Measurements from ENCODE around the gene KRT73.

Gene KRT73

GRCh38 chr12:52618216-52618615 is at the start of gene KRT73:
Gene KRT73, minus strand, starts transcription at chr12:52618559. Its CDS starts 35 bp downstream, at chr12:52618524.
- DNase-seq (ENCODE audit: low spot score): no peak

DNA sequence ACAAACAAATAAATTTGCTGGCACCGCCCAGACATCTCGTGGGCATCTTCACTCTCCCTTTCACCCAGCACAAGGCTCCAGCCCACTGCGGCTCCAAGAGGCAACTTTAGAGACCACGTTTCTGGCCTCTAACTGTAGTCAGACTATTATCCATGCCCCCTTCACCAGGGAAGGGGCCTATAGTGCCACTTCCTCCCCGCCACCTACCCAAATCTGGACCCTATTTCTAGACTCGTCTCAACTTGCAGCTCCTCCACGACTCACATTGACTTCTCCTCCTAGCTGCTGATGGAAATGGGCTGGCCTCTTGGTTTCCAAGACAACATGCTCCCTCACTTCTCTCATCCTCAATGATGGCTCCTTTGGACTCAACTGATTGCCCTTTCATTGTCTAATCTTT is 49.6 kb upstream of the KRT73 start:
- no peak for DNase-seq (ENCODE audit: low spot score)

DNA sequence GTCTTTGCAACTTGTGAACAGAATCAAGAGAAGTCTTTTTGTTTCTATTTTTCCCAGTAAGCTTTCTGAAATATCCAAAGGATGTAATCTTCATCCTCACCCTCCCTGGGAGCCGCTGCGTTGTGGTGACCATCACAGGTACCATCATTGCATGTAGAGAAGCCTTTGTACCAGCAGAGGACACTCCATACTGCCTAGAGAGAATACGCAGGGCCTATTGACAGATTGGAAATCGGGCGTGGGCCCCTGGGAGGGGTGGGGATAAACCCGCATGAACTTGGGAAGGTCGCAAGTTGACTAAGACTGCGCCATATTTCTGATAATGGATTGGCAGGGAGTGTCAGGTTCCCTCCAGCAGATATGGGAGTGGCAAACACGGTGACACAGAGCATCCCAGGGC is 49.1 kb upstream of the KRT73 start:
- DNase-seq (ENCODE audit: low spot score): no peak

GRCh38 chr12:52666471-52666870 is 48.1 kb upstream of the KRT73 start:
- no peak for DNase-seq (ENCODE audit: low spot score)

GRCh38 chr12:52663420-52663819 is 45.1 kb upstream of the KRT73 start:
- DNase-seq (ENCODE audit: low spot score): no peak

DNA sequence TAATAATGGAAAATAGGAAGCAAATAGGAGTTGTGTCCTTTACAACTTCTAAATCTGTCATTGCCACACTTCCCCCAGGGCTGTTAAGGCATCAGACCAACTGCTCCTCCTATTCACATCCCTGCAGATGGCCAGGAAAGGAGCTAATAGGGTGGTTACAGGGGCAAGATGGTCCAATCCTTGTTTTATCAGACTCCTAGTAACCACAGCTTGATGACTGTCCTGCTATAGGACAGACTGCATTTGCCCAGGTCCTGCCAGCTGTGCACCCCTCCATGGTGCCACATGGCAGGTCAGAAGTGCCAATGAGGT is 44.5 kb upstream of the KRT73 start:
- no peak for DNase-seq (ENCODE audit: low spot score)

GRCh38 chr12:52662093-52662917 is 43.9 kb upstream of the KRT73 start:
- no peak for DNase-seq (ENCODE audit: low spot score)

DNA sequence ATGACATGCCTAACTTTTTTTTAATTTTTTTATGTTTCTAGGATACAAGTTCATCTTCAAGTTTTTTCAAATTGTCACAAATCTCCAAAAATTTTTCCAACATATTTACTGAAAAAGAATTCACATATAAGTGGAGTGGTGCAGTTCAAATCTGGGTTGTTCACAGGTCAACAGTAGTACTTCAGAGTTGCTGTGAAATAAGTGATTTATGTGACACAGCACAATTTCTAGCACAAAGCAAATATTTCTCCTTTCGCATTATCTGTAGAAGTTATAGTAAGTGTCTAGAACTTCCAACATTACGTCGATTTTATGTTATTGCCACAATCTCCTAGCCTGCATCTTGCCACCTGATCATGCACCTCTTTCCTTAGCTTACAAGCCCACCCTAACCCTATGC is 43.3 kb upstream of the KRT73 start:
- DNase-seq (ENCODE audit: low spot score): no peak

DNA sequence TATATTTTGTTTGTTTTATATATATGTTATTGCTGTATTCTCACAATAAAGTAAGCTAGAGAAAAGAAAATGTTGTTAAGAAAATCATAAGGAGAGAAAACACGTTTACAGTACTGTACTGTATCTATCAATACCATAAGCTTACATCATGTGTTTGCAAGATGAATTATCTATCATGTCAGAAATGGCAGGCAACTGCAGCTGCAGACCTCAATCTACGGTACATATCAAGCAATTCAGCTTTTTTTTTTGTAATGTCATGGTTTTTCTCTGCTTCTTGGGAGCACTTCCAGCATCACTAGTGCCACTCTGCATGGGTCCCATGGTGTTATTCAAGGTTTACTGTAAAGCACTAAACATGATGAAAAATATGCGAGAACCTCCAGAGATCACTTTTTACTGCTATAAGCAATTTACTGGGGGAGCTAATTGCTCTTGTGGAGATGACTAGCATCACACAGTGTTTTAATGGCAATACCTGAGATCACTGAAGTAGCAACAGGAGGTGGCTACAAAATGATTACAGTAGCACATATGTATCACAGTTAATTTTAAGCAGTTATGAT is 42.7 kb upstream of the KRT73 start:
- DNase-seq (ENCODE audit: low spot score): no peak

- DNase-seq (ENCODE audit: low spot score): no peak
Measured at GRCh38 chr12:52659951-52660350, 41.6 kb upstream of the KRT73 start.

DNA sequence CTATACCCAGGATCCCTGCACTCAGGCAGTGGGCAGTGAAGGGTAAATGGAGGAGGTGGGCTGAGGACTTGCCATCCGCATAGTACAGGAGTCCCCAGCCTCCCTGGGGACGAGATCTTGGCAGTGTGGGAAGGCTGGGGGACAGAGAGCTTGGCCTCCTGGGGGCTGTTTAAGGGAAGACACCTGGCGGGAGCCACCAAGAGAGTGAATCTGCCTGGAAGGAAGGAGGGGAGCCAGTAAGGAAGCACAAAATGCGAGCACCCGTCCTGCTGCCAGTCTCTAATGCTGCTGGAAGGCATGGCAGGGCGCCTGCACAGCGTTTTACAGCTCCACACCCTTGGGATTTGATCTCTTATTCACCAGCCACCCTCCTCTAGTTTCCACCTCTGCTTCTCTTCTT is 41.0 kb upstream of the KRT73 start:
- DNase-seq (ENCODE audit: low spot score): no peak

GRCh38 chr12:52658196-52658595 is 39.8 kb upstream of the KRT73 start:
- DNase-seq (ENCODE audit: low spot score): no peak

GRCh38 chr12:52657250-52657902 is 39.0 kb upstream of the KRT73 start:
- no peak for DNase-seq (ENCODE audit: low spot score)

DNA sequence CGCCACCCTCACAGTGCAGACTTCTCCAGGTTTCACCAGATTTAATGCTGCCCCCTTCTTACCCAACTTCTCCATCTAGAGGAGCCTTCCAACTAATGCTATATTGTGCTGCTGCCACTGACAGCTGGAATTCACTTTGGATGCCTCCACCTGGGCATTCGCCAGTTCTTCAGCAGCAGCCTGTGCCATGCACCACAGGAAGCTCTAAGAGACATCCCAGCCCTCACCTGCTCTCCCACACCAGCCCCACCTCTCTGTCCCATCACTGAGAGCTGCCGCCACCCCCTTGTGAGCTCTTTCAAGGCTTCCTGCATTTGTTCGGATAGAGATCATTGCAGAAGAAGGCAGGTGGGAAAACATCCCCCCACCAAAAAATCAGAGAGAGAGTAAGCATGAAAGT is 38.3 kb upstream of the KRT73 start:
- DNase-seq (ENCODE audit: low spot score): no peak

DNA sequence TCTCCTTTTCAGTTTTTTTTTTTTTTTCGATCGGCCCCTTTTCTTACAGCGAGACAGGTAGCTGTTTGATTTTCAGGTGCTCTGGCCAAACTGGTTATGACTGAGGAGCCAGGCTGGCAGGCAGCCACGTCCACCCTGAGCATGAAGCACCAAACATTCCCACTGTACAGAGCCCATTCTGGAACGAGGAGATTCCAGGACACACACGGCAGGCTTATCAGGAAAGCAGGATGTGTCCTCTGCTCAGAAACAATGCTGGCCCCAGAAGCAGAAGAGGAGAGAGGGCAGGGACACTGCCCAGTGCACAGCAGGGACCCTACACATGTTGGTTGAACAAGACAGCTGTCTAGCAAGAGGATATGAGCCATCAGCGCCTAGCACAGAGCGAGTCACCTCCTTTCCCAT is 37.4 kb upstream of the KRT73 start:
- no peak for DNase-seq (ENCODE audit: low spot score)

GRCh38 chr12:52655251-52655650 is 36.9 kb upstream of the KRT73 start:
- DNase-seq (ENCODE audit: low spot score): no peak

DNA sequence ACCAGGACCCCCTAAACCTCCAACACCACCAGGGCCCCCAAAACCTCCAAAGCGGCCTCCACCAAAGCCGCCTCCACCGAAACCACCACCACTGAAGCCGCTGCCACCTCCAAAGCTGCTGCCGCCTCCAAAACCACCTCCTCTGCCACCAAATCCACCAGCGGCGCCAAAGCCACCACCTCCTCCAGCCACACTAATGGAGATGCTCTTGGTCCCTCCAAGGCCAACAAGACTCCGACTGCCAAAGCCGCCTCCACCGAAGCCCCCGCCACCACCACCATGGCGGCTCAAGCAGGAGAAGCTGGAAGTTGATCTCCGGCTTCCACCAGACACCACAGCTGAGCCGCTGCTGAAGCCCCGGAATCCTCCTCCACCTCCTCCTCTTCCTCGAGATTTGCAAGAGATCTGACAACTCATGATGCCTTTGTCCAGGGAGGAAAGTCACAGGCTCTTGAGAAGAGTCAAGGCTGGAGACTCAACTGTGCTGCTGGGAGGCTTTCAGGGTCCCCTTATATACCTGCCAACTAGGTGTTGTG is 33.4 kb upstream of the KRT73 start, which contains the start of gene KRT2:
Gene KRT2, minus strand, starts transcription at position 486 of the 536 bp plus-strand sequence. Its CDS starts 69 bp downstream, at position 417.
- DNase-seq (ENCODE audit: low spot score): no peak

GRCh38 chr12:52650520-52651081 is 32.2 kb upstream of the KRT73 start:
- peak; percentile 36 for DNase-seq (ENCODE audit: low spot score)

DNA sequence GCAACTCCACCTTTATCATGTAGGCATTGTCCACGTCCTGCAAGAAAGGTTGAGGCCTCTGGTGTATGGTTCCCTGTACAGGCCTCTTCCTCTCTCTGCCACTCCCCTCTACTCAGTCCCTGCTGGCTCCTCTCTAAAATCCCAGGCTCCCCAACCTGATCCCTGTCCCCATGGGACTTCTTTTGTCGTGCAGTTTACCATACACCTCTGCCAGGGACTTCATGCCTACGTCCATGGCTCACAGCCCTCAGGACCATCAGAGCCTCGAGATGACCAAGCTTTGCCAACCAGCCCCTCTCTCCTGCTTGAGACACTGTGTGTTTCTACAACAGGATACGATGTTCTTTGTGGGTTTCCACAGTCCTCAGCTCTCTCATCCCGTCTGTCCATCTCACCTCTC is 30.7 kb upstream of the KRT73 start:
- DNase-seq (ENCODE audit: low spot score): no peak

DNA sequence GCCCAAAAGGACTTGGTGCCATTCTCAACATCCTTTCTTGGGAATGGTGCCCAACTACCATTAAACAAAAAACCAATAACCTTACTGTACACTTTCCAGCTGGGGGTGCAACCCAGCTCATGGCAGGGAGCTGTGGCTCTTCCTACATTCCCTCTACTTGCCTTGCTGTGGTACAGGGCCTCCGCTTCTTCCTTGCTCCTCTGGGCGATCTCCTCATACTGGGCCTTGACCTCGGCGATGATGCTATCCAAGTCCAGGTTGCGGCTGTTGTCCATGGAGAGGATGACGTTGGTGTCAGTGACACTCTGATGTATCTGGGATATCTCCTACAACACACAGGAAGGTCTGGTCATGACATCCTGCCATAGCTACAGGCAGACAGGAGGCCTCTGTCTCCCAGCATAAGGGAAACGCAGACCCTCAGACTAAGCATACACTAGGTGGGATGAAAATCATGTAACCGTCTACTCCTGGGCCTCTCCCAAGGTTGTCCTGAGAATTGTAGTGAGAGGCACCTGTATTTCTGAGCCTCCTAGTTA is 29.7 kb upstream of the KRT73 start:
- no peak for DNase-seq (ENCODE audit: low spot score)

DNA sequence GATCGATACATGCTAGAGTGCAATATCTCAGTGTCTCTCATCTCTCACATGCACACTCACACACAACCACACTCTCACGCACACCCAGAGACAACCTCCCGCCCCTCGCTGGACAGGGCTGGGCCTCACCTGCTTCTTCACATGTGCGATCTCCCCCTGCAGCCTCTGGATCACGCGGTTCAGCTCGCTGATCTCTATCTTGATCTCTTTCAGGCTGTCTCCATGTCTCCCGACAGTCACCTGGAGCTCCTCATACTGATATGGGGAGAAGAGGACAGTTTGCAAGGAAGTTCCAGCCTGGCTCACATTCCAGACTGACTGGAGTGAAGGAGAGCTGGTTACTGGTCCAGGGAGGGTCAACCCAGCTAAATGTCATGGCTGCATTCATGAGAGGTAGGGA is 29.2 kb upstream of the KRT73 start:
- no peak for DNase-seq (ENCODE audit: low spot score)

DNA sequence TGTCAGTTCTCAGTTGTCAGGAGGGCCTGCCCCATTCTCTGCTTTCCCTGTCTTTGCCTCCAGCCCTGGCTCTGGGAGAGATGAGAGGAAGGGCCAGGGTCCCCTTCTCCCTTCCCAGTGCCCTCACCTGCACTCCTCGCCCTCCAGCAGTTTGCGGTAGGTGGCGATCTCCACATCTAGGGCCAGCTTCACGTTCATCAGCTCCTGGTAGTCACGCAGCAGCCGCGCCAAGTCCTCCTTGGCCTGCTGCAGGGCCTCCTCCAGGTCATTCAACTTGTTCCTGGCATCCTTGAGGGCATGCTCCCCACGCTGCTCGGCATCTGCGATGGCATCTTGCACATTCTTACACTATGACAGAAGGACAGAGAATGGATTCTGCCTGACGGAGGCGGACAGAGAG is 28.3 kb upstream of the KRT73 start:
- no peak for DNase-seq (ENCODE audit: low spot score)

DNA sequence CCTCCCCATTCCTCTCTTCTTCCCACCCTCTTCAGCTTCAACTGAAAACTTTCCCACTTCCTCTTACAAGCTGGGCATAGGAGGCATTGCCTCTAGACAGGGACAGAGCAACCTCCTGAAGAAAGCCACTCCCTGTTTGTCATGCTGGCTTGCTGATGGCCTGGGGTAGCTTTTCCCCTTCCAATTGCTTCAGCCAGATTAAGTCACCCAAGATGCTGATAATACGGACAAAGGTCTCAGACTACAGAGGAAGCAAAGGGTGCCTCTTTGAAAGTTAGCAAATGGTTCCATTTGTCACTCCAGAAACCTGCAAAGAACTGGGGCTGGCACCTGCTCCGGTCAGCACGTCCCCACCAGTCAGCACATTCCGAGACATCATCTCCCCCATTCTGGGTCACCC is 27.6 kb upstream of the KRT73 start:
- DNase-seq (ENCODE audit: low spot score): no peak

Measured in GM03348 (cell line).